ENCODE results near the gene MAPK8IP3.

MAPK8IP3 gene

DNA sequence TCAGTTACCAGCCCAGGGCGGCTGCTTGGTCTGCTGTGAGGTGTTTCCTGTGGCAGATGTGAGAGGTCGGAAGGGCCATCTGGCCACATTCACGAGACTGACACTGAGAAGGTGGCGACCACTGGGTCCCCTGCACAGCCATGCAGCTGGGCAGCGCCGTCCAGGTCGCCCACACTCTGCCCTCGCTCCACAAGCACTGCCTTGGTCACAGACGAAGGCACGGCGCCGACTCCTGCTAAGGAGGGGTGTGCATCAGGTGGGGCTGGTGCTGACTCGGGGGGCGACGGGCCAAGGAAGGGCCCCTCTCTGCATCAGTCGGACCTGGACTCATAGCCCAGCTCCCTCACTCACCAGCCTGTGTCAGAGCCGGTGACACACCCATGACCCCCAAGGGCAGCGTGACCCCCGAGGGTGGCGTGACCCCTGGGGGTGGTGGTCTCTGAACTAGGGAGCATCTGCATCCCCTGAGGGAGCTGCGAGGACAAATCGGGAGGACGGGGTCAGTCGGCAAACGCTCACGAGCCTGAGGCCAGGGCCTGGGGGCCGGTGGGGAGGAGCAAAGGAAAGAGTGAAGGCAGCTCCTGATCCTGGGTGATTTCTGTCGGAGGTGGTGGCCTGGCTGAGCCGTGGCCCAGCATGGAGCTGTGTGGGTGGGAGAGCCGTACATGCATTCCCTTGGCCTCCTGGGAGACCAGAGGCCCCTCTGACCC, 34.9 kb downstream of the MAPK8IP3 start:
- H3K4me3 ChIP-seq (ENCODE audit: low read depth, low read length): no peak overlapping the region
- no peak for DNase-seq (ENCODE audit: low read depth)
- TF ChIP-seq, protein P1, sequence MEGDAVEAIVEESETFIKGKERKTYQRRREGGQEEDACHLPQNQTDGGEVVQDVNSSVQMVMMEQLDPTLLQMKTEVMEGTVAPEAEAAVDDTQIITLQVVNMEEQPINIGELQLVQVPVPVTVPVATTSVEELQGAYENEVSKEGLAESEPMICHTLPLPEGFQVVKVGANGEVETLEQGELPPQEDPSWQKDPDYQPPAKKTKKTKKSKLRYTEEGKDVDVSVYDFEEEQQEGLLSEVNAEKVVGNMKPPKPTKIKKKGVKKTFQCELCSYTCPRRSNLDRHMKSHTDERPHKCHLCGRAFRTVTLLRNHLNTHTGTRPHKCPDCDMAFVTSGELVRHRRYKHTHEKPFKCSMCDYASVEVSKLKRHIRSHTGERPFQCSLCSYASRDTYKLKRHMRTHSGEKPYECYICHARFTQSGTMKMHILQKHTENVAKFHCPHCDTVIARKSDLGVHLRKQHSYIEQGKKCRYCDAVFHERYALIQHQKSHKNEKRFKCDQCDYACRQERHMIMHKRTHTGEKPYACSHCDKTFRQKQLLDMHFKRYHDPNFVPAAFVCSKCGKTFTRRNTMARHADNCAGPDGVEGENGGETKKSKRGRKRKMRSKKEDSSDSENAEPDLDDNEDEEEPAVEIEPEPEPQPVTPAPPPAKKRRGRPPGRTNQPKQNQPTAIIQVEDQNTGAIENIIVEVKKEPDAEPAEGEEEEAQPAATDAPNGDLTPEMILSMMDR (conservative IDR thresholded peaks at IDR 0.05; ENCODE audit: low read depth, low read length): no peak

DNA sequence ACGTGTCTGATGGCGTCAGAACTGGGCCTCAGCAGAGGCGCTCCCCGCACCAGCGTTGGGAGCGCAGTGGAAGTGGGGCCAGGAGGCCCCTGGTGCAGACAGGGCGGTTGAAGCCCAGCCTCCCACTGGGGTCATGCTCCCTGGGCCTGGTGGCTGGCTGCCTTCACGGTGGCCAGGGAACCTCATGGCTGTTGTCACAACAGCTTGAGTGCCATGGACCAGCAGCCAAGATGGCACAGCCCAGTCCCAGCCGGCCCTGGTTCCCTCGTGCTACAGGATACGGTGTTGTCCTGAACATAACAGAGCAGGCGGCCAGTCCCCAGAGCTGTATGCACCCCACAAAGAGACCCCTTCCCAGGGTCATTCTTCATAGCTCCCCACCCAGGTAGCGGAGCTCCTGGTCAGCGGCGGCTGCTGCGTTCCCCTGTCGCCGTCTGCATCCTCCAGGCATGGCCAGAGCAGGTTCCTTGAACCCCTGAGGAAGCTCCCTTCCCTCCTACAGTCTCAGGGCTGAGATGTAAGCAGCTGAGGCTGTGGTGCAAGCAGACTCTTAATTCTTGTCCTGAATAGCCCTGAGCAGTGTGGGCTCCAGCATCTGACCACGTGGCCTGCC, 35.7 kb downstream of the MAPK8IP3 start:
- H3K4me3 ChIP-seq (ENCODE audit: low read depth, low read length): no peak overlapping the region
- TF ChIP-seq, protein P1 (conservative IDR thresholded peaks at IDR 0.05; ENCODE audit: low read depth, low read length): no peak
- no peak for DNase-seq (ENCODE audit: low read depth)

DNA sequence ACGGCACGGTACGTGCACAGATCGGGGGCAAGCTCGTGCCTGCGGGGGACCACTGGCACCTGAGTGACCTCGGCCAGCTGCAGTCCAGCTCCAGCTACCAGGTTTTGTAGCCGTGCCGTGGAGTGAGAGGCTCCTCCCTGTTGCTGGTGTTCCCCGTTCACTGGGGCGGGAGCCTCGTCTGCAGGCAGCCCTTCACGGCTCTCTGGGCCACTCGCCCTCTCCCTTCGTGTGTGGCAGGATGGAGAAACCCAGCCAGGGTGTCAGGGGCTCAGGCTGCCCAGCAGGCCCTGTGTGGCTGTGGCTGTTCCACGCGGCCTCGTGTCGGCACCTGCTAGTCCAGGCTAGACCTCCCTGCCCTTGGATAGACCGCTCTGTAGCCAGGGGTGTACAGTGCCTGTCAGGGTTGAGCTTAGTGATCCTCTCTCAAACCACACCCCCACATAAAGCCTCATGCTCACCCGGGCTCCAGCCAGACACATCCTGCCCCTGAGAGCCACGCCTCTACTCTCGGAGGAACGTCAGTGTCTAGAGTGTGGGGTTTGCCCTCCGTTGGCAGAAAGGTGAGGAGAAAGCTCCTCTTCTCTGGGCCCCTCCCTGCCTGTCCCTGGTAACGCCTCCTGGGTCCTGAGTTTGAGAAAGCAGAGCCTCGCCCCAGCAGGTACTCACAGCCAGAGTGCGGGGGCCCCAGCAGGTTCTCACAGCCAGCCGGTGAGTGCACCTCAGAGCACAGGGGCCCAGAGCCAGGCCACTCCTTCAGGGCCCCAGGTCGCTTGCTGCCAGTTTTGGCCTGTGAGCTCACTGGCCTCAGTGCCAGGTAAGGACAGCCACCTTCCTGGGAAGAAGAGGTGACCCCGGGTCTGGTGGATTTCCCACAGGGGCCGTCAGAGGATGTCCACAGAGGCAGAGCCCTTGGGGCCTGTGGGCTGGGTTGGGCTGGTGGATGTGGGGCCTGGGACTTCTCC, 37.7 kb downstream of the MAPK8IP3 start:
- no peak overlapping the region for H3K4me3 ChIP-seq (ENCODE audit: low read depth, low read length)
- TF ChIP-seq, protein P1 (conservative IDR thresholded peaks at IDR 0.05; ENCODE audit: low read depth, low read length): no peak
- no peak for DNase-seq (ENCODE audit: low read depth)

DNA sequence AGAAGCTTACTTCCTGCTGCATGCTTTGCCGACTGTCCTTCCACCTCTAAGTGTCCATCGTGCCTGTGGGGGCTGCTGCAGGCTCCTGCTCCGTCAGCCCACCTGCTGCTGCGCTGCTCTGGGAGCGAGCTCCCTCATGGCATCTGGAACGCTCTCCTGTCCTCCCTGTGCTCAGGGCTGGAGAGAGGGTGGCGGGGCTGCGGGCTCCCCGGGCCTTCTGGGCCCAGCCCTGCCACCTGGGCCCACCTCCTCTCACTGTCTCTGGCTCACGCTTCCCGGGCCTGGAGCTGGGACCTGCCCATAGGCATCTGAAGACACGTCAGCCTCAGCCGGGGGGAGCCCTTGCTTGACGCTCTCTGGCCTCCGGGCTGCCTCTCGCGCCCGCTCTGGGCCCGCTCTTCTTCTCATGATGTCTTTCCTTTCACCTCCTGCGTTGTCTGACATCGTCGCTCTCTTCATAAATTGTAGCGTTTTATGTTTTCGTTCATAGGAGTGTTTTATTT, 38.4 kb downstream of the MAPK8IP3 start:
- TF ChIP-seq, protein P1 (conservative IDR thresholded peaks at IDR 0.05; ENCODE audit: low read depth, low read length): no peak
- DNase-seq (ENCODE audit: low read depth): no peak
- H3K4me3 ChIP-seq (ENCODE audit: low read depth, low read length): no peak overlapping the region

DNA sequence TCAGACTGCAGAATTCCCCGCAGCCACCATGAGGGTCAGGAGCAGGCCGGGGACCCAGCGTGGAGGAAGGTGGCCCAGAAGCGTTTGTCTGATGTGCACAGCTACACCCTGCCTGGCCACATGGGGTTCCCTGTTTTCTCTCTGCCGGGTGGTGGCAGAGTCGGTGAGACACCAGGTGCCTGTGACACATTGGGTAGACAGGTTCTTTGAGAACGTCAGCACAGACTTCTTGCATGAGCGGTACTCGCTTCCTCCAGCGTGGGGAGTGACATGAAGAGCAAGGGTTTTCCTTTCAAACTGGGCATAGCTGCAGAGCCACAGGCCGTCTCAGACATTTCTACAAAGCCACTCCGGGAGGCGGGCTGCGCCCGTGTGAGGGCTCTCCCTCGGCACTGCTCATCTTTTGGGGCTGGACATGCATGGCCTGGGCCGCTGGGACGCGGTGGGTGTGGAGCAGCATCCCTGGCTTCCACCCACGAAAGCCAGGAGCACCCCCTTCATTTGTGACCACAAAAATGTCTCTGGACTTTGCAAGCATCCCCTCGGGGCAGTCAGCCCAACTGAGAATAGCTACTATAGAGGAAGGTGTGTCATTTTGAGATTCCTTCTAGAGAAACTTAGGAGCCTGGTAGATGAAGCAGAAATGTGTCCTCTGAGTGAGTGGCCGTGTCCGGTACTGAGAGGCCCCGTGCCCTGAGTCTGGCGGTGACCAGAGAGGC, 39.3 kb downstream of the MAPK8IP3 start:
- DNase-seq (ENCODE audit: low read depth): peak; percentile 78
- TF ChIP-seq, protein P1 (conservative IDR thresholded peaks at IDR 0.05; ENCODE audit: low read depth, low read length): peak; percentile 4
- peak overlapping the region; percentile 13 for H3K4me3 ChIP-seq (ENCODE audit: low read depth, low read length)

Data from choroid plexus epithelial cell (primary cell).